Activated T-cell treated with anti-CD3 and anti-CD28 coated beads, Interleukin-2, amount 50 U/mL, for 24 hours (primary cell): ENCODE measurements around the gene BBS12.

Source experiments
- DNase-seq: peaks from one replicate; pipeline ENCODE4 v3.0.0-alpha.2; 2020
- H3K27ac Mint-ChIP-seq: 2 replicates; pipeline ENCODE4 v1.8.0; 2020; ENCODE audit warnings: mild to moderate bottlenecking, mixed read lengths
- H3K27me3 Mint-ChIP-seq: 2 replicates; pipeline ENCODE4 v1.8.0; 2020; ENCODE audit warnings: mixed read lengths
- H3K36me3 Mint-ChIP-seq: 2 replicates; pipeline ENCODE4 v1.8.0; 2020; ENCODE audit warnings: low read depth, mixed read lengths
- H3K4me1 Mint-ChIP-seq: 2 replicates; pipeline ENCODE4 v1.8.0; 2020; ENCODE audit warnings: low read depth, mixed read lengths
- H3K4me3 Mint-ChIP-seq: 2 replicates; pipeline ENCODE4 v1.8.0; 2020; ENCODE audit warnings: mild to moderate bottlenecking, moderate library complexity, mixed read lengths
- H3K9me3 Mint-ChIP-seq: 2 replicates; pipeline ENCODE4 v1.8.0; 2020; ENCODE audit warnings: mixed read lengths

The BBS12 gene

GRCh38 chr4:122705547-122706117 is 26.9 kb upstream of the BBS12 start:
- no peak for DNase-seq
- peak overlapping the region; percentile 84 for H3K27ac Mint-ChIP-seq
- peaks cover 12% of the 10 kb centered on the region for H3K9me3 Mint-ChIP-seq
- H3K4me1 Mint-ChIP-seq, result peaks cover 79% of the 10 kb centered on the region
- H3K4me3 Mint-ChIP-seq, result peak overlapping the region; percentile 58
- H3K36me3 Mint-ChIP-seq, result peaks cover 3% of the 10 kb centered on the region
- no peaks in the 10 kb centered on the region for H3K27me3 Mint-ChIP-seq

GRCh38 chr4:122706511-122706910 is 26.0 kb upstream of the BBS12 start:
- H3K4me3 Mint-ChIP-seq, result peak overlapping the region; percentile 58
- no peak for DNase-seq
- peaks cover 80% of the 10 kb centered on the region for H3K4me1 Mint-ChIP-seq
- peak overlapping the region; percentile 84 for H3K27ac Mint-ChIP-seq
- H3K9me3 Mint-ChIP-seq, result peaks cover 8% of the 10 kb centered on the region
- H3K27me3 Mint-ChIP-seq, result no peaks in the 10 kb centered on the region
- H3K36me3 Mint-ChIP-seq, result peaks cover 3% of the 10 kb centered on the region

DNA sequence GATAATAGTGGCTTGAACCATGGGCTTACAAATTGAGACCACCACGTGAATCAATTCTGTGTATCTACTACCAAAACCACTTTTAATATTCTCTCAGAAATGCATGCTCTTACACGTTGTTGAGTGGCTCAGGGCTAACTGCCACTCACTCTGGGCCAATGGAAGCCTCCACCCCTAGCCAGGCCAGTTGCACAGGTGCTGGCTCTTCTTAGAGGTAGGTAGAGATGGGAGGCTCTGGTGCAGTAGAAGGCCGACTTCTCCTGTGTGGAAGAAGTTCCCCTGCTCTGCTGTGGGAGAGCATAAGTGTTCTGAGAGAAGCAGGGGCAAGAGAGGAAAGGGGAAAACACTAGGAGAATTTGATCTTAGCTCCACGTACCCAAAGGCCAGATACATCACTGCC is 25.0 kb upstream of the BBS12 start:
- H3K4me3 Mint-ChIP-seq, result peak overlapping the region; percentile 58
- peaks cover 3% of the 10 kb centered on the region for H3K36me3 Mint-ChIP-seq
- H3K27me3 Mint-ChIP-seq, result no peaks in the 10 kb centered on the region
- peak overlapping the region; percentile 42 for H3K27ac Mint-ChIP-seq
- DNase-seq, result no peak
- H3K4me1 Mint-ChIP-seq, result peaks cover 80% of the 10 kb centered on the region
- H3K9me3 Mint-ChIP-seq, result peaks cover 8% of the 10 kb centered on the region

DNA sequence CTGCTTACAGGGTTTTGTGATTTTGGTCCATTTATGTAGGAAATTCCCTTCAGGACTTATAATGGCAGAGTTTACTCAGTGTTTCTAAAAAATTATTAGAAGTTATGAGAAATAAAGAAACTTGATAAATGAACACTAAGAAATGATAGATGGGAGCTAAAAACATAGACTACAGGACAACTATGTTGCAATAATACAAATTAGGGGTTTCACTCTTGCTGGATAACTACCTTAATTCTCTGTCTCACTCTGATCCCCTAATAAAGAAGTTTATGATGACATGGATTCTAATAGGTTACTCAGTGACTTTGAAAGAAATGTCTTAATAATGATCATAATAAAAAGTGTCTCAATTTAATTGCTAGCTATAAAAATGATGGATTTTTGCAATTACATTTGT is 23.3 kb upstream of the BBS12 start:
- peaks cover 5% of the 10 kb centered on the region for H3K9me3 Mint-ChIP-seq
- no peak for DNase-seq
- H3K36me3 Mint-ChIP-seq, result peaks cover 2% of the 10 kb centered on the region
- H3K4me1 Mint-ChIP-seq, result peaks cover 85% of the 10 kb centered on the region
- no peaks in the 10 kb centered on the region for H3K27me3 Mint-ChIP-seq
- no peak overlapping the region for H3K27ac Mint-ChIP-seq
- no peak overlapping the region for H3K4me3 Mint-ChIP-seq

DNA sequence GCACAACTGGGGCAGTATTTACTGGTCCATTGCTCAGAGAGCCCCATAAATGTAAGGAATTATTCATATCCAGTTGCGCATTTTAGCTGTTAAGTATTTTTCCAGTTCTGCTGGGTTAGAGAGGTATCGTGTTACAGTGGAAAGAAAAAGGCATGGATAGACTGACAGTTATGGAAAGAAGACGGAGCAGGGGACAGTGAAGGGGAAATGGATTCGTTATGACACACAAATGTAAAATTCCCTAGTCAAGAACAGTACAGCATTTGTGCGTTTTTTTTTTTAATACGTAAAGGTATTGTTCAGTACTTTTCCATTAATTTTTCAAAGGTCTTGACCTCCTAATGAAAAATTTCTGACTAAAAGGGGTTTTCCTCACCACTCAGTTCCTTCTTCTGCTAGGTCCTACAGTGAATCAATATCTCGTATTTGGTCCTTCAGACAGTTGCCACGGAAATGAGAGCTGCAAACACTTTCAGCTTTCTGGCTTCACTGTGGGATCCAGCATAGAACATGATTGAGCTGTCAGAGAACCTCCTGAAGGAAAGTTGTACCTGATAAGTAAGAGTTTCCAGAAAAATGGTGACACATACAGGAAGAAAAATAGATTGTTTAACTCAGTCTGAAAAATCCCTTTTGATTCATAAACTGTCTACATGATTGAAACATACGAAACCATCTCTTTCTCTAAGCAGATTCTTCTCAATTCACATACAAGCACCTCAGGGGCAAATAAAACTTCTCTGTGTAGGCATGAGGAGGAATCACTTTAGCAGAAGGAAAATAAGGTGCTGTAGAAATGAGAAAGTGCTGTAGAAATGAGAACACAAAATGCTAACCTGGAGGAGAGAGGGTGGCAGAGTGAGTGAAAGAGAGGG is 21.8 kb upstream of the BBS12 start:
- Mint-ChIP-seq H3K4me1 (peaks cover 83% of the 10 kb centered on the region), H3K27ac (peak overlapping the region; percentile 94)
- no peak for DNase-seq

DNA sequence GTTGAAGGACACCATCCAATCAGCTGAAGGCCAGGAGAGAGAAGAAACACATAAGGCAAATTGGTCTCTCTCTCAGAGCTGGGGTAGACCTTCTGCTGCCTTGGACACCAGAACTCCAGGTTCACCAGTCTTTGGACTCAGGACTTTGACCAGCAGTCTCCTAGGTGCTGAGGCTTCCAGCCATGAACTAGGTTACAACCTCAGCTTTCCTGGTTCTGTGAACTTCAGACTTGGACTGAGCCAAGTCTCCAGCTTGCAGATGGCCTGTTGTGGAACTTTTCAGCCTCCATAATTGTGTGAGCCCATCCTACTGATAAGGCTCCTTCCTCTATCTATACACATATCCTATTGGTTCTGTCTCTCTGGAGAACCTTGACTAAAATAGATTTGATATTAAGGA is 20.6 kb upstream of the BBS12 start:
- no peaks in the 10 kb centered on the region for H3K27me3 Mint-ChIP-seq
- H3K9me3 Mint-ChIP-seq, result peaks cover 2% of the 10 kb centered on the region
- H3K4me3 Mint-ChIP-seq, result no peak overlapping the region
- DNase-seq, result no peak
- peak overlapping the region; percentile 94 for H3K27ac Mint-ChIP-seq
- H3K4me1 Mint-ChIP-seq, result peaks cover 81% of the 10 kb centered on the region
- no peaks in the 10 kb centered on the region for H3K36me3 Mint-ChIP-seq

More for the DNA sequence above, 21.8 kb upstream of the BBS12 start:
- Mint-ChIP-seq H3K27me3 (no peaks in the 10 kb centered on the region), H3K9me3 (peaks cover 2% of the 10 kb centered on the region), H3K36me3 (no peaks in the 10 kb centered on the region), H3K4me3 (peak overlapping the region; percentile 35)

GRCh38 chr4:122712782-122713181 is 19.7 kb upstream of the BBS12 start:
- peak overlapping the region; percentile 40 for H3K4me3 Mint-ChIP-seq
- H3K27ac Mint-ChIP-seq, result peak overlapping the region; percentile 94
- H3K4me1 Mint-ChIP-seq, result peaks cover 75% of the 10 kb centered on the region
- H3K9me3 Mint-ChIP-seq, result peaks cover 2% of the 10 kb centered on the region
- no peaks in the 10 kb centered on the region for H3K27me3 Mint-ChIP-seq
- no peaks in the 10 kb centered on the region for H3K36me3 Mint-ChIP-seq
- no peak for DNase-seq

- H3K4me3 Mint-ChIP-seq, result peak overlapping the region; percentile 6
These were observed 17.3 kb upstream of the BBS12 start for GRCh38 chr4:122715221-122715620.

GRCh38 chr4:122716825-122717448 is 15.6 kb upstream of the BBS12 start:
- Mint-ChIP-seq H3K27ac (peak overlapping the region; percentile 61), H3K27me3 (peaks cover under 1% of the 10 kb centered on the region), H3K9me3 (peaks cover 2% of the 10 kb centered on the region), H3K4me1 (peaks cover 44% of the 10 kb centered on the region), H3K4me3 (no peak overlapping the region), H3K36me3 (no peaks in the 10 kb centered on the region)
- peak; percentile 77 for DNase-seq

More at GRCh38 chr4:122715221-122715620, 17.3 kb upstream of the BBS12 start:
- Mint-ChIP-seq H3K27ac (peak overlapping the region; percentile 80), H3K4me1 (peaks cover 59% of the 10 kb centered on the region), H3K9me3 (peaks cover 2% of the 10 kb centered on the region), H3K27me3 (no peaks in the 10 kb centered on the region), H3K36me3 (no peaks in the 10 kb centered on the region)
- no peak for DNase-seq

DNA sequence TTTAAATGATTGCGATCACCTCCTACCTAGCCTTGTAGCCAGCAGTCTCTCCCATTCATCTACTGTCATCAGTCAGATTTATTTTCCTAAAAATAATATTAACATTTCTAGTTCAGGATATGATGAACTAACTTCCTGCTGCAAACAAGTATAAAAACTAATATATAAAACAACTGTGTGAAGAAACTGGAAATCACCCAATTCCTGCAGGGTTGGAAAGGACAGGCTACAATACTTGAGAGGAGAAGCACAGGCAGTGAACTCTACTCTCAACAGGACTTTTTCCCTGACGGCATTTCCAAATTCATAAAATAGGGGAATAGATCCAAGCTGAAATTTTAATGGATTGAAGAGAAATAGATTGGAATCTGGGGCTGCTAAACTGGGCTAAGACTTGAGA is 14.2 kb upstream of the BBS12 start:
- peaks cover 31% of the 10 kb centered on the region for H3K4me1 Mint-ChIP-seq
- H3K27me3 Mint-ChIP-seq, result peaks cover 7% of the 10 kb centered on the region

GRCh38 chr4:122722256-122722655 is 10.2 kb upstream of the BBS12 start:
- no peaks in the 10 kb centered on the region for H3K36me3 Mint-ChIP-seq
- no peak overlapping the region for H3K4me3 Mint-ChIP-seq
- H3K4me1 Mint-ChIP-seq, result peaks cover 2% of the 10 kb centered on the region
- no peak overlapping the region for H3K27ac Mint-ChIP-seq
- no peak for DNase-seq
- no peaks in the 10 kb centered on the region for H3K9me3 Mint-ChIP-seq
- H3K27me3 Mint-ChIP-seq, result peaks cover 16% of the 10 kb centered on the region

More for the DNA sequence above, 14.2 kb upstream of the BBS12 start:
- DNase-seq, result no peak
- H3K9me3 Mint-ChIP-seq, result no peaks in the 10 kb centered on the region
- H3K4me3 Mint-ChIP-seq, result no peak overlapping the region
- H3K36me3 Mint-ChIP-seq, result no peaks in the 10 kb centered on the region
- no peak overlapping the region for H3K27ac Mint-ChIP-seq

DNA sequence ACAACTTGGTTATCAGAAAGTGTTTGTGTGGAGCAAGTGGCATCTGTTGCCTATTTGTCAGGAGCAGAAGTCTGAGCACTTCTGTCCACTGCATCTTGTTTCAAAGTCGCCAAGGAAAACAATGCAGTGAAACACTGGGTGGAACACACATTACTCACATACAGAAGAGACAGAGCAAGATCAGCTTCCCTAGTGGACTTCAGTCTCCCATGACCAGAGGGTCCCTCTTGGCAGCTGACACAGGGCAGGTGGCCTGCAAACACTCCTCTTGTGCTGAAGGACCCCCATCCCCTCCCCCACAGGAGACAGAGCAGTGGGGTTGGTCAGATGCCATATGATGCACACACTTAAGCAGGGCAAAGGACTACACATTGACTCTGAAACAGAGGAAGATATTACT is 3.6 kb upstream of the BBS12 start:
- Mint-ChIP-seq H3K27me3 (peaks cover 9% of the 10 kb centered on the region), H3K4me3 (no peak overlapping the region), H3K9me3 (no peaks in the 10 kb centered on the region), H3K27ac (no peak overlapping the region), H3K36me3 (peaks cover 4% of the 10 kb centered on the region), H3K4me1 (peaks cover 15% of the 10 kb centered on the region)
- no peak for DNase-seq

DNA sequence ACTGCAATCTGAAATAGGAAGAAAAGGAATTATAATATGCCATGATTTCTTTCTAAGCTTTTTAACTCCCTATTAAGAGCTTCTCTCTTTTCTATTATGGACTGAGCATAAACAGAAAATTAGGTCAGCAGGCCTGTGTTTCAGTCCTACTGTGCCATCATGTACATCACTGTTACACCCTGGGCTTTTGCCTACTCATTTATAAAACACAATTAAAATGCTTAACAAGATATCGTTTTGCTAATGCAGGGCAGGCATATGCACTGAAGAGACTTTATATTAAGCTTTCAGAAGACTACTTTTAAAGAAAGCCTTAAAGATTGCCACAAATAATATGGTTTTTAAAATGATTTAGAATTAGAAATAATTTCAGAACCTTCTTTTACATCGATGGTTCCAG is 828 bp upstream of the BBS12 start:
- Mint-ChIP-seq H3K9me3 (no peaks in the 10 kb centered on the region), H3K27ac (no peak overlapping the region), H3K27me3 (no peaks in the 10 kb centered on the region), H3K4me3 (peak overlapping the region; percentile 95), H3K36me3 (peaks cover 4% of the 10 kb centered on the region), H3K4me1 (peaks cover 22% of the 10 kb centered on the region)
- DNase-seq, result no peak

DNA sequence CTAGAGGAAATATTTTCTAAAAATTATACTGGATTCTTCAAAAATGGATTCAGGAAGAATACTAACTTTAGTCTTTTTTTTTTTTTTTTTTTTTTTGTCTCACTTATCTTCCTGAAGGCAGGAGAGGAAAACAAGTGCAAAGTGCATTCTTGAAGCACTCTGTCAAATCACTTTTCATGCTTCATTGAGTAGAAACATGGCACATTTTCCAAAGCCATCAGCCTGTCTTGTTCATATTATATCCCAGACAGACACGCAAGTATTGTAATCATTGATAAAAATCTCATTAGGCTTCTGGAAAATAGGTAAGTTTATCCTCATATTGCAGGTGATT is 1.2 kb downstream of the BBS12 start:
- peaks cover 24% of the 10 kb centered on the region for H3K4me1 Mint-ChIP-seq
- H3K4me3 Mint-ChIP-seq, result peak overlapping the region; percentile 95
- H3K27ac Mint-ChIP-seq, result peak overlapping the region; percentile 97
- no peaks in the 10 kb centered on the region for H3K27me3 Mint-ChIP-seq
- H3K9me3 Mint-ChIP-seq, result peaks cover 2% of the 10 kb centered on the region
- DNase-seq, result no peak
- peaks cover 12% of the 10 kb centered on the region for H3K36me3 Mint-ChIP-seq

GRCh38 chr4:122739174-122739573 is 6.7 kb downstream of the BBS12 start:
- peaks cover 34% of the 10 kb centered on the region for H3K36me3 Mint-ChIP-seq
- peaks cover 12% of the 10 kb centered on the region for H3K9me3 Mint-ChIP-seq
- no peak overlapping the region for H3K4me3 Mint-ChIP-seq
- H3K4me1 Mint-ChIP-seq, result peaks cover 9% of the 10 kb centered on the region
- H3K27ac Mint-ChIP-seq, result no peak overlapping the region
- no peak for DNase-seq
- no peaks in the 10 kb centered on the region for H3K27me3 Mint-ChIP-seq
